CD4-positive, alpha-beta T cell treated with Interleukin-1 beta for 1 hour (primary cell): Measurements from ENCODE around the gene TAL2.

Experiments used
- DNase-seq, 2 donors: peaks; one replicate each; pipeline ENCODE4 v3.0.0-alpha.2; 2020 to 2022

Gene TAL2

DNA sequence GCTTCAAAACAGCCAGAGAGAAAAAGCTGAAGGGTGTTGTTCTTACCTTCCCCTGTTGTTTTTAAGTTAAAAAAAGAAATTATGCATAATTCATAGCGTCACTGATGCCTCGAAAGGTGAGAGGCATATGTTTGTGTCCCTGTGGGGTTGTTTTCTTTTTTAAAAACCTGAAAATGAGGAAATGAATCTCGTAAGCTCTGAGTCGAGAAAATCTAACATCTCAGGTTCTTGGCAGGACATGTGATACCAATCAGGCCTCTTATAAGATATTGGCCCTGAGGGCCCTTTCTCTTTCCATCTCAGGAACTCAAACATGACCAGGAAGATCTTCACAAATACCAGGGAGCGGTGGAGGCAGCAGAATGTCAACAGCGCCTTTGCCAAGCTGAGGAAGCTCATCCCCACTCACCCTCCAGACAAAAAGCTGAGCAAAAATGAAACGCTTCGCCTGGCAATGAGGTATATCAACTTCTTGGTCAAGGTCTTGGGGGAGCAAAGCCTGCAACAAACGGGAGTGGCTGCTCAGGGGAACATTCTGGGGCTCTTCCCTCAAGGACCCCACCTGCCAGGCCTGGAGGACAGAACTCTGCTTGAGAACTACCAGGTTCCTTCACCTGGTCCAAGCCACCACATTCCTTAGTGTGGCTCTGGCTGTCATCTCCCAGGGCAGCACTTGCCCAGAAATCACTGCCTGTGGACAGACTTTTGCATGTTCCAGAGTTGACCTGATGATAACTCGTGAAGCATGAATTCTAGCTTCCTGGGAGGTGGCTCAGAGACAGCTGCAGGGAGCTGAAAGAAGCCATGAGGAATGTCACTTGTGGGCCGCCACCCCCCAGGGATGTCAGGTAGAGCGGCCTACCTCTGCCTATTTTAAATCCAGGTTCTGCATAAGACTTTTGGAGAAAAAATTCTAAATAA, at the start of gene TAL2:
TAL2 (plus strand) TSS at position 274 of the 921 bp plus-strand sequence; CDS start at position 314, 40 bp downstream.
- no peak for DNase-seq

DNA sequence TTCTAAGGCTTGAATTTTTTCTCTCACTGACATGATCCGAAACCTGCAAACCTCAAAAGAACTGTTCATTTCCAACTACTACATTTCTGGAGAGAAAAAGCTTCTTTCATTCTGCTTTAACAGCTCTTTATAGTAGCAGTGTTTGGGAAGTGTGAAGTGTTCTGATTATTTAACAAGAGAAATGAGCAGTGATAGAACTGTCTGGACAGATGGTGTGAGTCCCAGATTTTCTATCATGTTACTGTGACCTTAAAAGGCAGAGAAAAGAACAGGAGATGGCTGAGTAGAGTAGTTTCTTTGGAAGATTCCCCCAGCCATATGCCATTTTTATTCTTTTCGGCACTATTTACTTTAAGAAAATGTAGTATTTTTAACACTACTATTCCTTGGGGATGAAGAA, 41.3 kb upstream of the TAL2 start:
- no peak for DNase-seq

DNA sequence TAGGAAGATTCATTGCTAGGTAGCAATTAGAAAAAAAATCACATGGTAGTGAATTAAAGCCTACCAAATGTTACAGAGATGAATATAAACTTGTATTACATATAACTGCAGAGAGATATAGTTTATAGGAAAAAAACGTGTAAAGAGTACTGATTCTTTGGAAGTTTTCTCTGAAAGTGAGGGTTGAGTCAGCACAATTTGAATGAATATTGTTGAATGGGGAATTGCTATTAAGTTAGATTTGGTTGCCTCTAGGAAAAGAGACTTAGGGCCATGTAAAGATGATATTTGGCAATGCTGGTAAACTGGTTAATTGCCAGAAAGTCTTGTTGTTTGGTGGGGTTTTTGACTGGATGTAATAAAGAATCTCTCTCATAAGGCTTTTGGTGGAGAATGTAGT, 37.2 kb upstream of the TAL2 start:
- no peak for DNase-seq

DNA sequence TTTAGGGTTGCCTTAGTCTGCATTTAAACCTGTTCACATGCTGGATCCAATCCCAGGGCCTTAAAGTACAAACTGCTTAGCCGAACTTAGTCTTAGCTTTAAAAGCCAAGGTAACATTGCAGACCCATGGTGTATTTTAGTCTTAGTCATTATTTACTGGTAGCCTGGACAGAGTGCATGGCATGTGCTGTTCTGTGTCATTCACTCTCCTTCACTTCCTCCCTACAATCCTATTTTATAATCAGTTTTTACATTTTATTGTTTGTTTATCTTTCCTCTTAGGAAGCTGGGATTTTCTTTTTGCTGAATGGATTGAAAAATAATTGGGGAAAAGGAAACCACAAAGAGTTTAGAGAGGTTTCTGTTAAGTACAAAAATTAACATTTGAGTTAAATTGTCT, 29.4 kb upstream of the TAL2 start:
- DNase-seq = no peak

DNA sequence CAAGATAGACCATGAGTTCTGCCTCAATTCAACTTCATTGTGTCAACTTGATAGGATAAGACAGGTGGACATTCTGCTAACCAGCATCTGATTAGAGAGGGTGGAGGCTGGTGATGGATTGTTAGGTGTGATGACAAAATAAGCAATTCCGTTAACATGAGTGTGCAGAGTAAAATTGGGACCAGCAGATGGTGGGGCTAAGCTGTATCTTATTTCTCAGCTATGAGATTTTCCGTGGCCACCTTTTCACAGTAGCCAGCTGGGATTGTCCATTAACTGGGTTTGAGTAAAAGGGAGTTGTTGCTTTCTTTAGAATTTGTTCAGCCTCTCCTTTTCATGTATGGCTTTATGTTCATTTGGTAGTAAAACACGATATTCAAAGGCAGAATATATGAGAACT, 28.8 kb upstream of the TAL2 start:
- DNase-seq = no peak

DNA sequence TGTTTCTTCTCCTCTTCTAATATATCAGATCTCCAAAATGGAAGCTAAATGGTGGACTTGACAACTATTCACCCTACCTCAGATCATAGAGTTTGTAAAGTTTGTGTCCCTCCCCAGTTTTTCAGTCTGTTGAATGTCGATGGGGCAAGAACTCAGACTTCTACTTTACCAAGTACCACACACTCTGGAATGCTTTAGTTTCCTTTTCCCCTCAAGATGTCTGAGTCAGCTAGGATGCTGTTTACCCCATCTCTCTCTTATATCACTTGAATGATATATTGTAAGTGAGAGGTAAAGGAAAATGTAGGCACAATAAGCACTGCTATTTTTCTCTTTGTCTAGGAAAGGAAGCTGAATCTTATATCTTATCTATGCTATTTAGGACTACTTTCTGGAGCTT, 25.9 kb upstream of the TAL2 start:
- DNase-seq = no peak

DNA sequence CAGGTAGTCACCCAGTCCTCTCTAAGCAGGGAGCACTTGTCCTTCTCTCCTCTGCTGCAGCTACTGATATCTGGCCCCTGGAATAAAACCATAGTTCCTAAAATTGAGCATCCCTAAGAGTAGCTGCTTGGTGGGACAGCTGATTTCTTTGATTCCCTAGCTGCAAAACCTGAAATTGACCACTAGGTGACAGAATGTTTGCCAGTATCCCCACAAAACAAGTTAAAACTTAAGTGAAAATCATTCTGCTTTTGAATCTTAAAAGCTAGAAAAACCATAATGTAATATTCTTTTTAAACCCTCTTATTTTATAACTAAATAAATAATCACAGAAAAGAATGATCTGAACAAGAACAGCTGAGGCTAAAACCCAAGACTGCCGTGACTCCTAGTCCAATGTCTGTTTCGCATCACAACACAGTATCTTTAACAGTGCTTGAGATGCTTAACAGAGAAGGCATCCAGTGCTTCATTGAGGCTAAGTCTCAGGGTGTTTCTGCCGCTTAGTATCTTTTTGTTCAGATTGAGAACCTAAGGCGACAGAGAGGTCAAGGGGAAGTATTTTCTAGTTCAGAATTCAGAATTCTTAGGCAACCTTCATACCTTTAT, 24.4 kb upstream of the TAL2 start:
- no peak for DNase-seq

DNA sequence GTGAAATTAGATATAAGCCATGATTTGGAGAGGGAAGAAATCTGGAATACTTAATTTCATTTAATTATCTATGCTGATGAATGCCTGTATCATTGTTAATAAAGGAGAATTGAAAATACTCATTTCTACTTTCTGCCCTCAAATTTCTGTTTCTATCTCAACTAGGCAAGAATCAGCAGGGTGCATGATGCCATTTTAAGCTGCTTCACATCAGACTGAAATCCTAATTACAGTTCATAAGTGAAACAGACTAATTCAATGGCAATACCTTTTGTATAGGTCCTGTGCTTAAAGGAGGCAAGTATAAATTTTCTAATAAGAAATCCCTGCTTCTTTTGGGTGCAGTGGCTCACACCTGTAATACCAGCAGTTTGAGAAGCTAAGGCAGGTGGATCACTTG, 22.3 kb upstream of the TAL2 start:
- no peak for DNase-seq

DNA sequence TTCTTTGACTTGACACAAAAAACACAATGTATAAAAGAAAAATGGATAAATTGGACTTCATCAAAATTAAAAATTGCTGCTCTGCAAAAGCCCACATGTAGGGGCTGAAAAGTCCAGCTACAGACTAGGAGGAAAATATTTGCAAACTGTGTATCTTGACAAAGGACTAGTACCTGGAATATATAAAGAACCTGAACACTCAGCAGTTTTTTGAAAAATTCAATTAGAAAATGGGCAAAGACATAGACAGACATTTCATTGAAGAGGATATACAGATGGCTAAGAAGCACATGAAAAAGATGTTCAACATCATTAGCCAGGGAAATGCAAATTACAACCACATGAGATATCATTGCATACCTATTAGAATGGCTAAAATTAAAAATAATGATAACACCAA, 18.5 kb upstream of the TAL2 start:
- DNase-seq = no peak

DNA sequence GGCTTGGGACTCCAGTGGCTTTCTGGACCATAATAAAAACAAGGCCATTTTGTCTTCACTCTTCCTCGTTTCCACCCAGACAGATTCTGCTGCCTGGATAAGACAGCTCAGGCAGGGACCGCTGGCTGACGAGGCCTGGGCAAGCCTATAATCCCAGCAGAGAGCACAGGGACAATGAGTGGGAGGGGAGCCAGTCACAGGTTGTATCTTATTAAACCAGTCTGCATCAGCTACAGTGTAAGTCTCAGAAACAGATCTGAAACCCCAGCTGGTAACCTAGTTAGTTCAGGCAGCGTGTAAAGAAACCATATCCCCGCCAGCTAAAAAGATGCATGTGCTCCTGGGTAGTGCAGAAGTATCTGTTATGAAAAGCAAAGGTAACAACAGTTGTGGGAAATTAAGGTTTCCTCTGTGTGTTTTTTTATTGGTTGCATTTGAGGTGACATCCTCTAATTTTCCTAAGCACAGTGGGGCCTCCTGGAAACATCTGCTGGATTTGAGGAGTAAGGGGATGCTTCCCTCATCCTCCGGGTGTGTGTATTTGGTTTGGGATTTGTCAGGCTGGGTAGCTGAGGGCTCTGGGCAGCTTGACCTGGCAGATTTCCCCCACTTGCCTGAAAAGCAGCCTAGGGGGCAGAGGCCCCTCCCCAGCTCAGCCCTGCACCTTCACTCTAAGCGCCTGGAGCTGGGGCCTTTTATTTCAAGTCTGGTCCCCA, 15.2 kb upstream of the TAL2 start:
- DNase-seq = no peak

DNA sequence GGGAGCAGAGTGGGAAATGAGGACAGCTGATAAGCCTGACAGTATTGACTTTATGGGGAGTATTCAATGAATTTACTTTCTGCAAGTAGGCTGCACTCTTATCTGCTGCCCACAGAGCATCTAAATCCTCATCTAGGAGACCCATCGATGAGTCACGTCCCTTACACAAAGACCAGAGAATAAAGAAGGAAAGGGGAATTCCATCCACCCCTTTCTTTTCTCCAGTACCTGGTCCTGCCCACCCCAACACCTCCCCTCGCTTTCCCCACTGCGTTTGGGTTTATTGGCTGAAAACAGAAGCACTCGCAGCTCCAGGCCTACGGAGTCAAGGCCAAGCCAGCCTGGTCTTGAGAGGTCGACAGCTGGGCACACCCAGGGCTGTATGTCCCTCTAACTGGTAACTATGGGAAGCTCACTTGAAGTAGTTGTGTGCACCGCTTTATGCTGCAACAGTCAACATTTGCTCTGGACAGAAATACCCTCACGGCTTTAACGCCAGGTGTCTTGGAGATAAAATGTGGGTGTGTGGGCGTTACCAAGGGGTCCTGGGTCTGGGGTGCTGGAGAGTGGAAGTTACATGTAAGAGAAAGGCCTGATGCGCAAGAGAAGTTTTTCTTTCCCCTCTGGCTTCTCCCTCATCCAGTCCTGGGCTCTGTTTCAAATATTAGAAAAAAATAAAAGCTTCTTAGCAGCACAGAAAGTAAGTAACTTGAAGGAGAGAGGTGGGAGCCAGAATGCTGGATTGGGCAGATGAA, 14.5 kb upstream of the TAL2 start:
- no peak for DNase-seq

DNA sequence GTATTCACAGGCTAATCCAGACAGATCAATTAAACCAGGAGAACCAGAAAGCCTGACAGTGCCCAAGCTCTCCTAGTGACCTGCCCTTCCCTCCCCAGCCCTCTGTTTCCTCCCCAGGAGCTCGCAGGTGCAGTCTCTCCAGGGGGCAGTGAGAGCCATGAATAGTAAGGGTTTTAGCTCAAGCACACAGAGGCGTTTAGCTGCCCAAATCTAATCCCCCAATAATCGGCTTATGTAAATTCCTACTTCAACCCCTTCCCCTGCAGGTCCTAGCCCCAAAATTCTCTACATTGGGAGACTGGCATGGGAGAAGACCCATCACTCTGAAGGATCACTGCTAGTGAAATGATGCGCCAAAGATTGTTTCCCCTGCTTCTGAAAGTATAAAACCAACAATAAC, 10.5 kb upstream of the TAL2 start:
- DNase-seq = no peak

DNA sequence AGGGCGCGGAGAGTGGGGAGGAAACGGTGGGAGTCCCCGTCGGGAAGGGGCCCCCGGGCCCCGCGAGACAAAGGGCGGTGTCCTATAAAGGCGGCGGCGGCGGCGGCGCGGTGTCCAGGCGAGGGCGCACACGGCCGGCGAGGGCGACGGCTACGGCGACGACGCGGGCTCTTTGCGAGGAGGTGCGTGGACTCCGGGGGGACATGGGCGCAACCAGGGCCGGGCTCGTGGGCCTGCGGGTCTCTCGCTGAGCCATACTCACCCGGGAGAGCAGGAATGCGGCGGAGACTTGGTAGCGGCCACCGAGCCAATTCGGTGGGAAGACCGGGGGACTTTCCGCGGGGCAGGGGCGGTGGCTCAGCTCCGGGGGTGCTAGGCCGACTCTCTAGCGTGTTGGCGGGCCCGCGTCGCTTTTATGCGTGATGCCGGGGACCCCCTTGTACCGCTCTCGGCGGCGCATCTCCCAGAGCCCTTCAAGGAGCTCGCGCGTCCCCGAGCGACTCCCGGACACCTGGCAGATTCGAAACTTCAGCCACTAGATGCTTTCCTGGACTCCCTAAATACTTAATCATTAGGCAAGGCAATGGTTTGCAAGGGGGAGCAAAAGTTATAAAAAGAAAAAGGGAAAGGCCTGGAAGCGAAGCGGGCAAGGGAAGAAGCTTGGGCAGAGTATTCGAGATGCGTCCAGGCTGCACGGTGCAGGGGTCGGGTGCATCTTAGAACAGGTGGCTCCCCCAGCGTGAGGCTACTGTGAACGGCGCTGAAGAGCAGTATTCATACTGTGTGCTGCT, 5.9 kb upstream of the TAL2 start:
- no peak for DNase-seq

DNA sequence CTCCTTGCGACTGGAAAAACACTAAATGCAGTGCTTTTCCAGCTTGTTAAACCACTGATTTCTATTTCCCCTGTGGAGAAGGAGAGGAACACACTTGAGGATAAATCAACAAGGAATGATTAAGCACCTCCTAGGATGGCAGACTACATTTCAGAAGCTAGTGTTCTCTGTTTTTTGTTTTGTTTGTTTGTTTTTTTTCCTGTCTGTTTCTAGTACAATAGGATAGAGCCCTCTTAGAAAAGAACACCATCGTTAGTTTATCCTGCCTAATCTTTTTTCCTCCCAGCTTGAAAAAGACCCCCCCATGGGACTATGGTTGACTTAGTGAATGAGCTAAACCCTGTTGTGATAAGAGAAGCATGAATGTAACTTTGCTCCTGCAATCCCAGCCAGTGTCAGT, 3.9 kb upstream of the TAL2 start:
- no peak for DNase-seq

DNA sequence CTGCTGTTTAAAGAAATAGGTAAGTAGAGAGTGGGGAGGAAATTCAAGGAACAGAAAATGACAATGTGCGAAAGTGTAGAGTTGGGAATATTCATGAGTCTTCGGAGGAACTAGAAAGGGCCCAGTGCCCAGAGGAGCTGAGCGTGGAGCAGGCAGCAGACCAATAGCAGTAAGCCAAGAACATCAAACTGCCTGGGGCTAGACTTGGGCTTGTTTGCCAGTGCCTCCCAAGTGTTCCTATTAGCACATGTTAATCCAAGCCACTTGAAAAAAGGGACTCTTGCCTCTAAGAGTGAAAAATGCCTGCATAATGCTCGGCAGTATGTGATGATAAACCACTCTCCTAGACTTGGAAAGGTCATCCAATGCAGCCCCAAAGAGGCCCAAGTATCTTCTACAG, 1.2 kb upstream of the TAL2 start:
- no peak for DNase-seq

DNA sequence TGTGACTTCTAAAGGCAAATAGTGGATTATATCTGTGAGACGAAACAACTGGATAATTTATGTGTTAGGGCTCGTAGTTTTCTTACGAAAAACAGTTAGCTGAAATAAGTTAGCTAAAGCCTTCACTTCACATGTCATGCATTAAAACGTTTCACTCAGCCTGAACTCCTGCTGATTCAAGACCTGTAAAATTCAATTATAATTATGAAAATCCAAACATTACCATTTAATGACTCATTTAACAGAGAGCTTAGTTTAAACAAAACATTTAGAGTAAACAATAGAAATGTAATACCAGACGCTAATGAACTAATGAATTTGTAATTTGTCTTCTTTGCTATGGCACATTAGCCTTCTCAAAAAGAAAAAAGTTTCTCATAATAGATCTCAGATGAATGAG, 1.7 kb downstream of the TAL2 start:
- DNase-seq = no peak

DNA sequence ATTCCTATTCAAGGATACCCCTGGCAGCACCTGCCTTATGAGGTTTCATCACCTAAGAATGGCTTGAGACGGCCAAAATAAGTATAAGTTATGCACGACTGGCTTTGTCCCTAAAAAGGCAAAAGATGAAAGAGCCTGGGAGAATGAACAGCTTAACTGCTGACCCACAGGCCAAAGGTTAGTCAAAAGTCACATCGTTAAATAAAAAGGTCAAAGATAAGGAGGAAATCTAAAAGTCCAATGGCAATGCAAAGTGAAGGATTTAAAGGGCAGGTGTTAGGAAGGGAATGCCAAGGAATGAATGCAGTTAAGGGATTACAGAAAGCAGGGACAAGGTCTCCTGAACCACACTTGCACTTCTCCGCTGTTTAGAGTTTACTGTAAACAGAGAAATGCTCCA, 5.6 kb downstream of the TAL2 start:
- DNase-seq = no peak

DNA sequence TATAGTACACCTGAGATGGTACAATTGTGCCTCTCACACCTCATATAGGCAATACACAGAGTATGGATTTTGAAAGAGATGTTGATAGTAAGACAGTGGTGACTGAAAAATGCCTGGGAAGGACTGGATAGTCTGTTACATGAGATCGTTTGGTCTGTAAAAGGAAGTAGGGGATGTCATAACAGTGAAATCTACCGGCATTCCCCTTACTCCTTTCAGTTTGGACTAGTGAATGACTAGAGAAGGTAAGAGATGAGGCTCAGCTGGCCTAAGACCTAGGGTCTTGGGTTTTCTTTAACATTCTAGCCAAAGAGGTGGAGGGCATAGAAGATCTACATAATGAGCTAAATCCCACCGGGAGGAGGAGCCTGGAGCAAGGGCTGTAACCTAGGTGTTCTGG, 8.1 kb downstream of the TAL2 start:
- DNase-seq = no peak

DNA sequence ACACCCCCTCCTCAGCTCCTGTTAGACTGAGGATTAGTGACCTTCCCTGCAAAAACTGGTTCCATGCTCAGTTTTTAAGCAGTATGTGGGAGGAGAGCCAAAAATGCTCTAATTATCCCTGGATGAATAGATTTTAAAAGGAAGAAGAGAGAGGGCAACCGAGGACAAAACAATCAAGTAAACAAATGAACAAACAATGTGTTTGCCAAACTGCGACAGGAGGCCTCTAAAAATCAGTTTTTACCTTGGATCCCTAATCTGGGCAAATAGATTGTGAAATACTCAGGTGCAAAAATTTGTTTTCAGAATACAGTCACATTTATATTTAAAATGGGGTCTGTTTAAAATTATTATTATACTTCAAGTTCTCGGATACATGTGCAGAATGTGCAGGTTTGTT, 8.5 kb downstream of the TAL2 start:
- no peak for DNase-seq

DNA sequence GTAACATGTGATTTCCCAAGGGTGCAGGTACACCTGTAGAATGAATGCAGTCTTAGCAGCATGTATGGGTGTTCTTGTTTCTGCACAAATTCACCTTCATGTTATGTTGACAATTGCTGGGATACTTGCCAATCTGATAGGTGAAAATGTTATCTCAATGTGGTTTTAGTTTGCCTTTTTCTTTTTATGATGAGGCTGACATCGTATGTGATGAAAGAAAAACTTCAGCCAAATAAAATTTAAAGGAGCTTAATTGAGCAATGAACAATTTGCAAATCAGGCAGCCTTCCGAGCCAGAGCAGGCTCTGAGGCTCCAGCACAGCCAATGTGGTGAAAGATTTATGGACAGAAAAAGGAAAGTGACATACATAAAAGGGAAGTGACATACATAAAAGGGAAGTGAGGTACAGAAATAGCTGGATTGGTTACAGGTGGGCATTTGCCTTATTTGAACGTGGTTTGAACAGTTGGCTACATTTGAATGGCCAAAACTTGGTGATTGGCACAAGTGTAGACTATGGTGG, 10.5 kb downstream of the TAL2 start:
- no peak for DNase-seq

DNA sequence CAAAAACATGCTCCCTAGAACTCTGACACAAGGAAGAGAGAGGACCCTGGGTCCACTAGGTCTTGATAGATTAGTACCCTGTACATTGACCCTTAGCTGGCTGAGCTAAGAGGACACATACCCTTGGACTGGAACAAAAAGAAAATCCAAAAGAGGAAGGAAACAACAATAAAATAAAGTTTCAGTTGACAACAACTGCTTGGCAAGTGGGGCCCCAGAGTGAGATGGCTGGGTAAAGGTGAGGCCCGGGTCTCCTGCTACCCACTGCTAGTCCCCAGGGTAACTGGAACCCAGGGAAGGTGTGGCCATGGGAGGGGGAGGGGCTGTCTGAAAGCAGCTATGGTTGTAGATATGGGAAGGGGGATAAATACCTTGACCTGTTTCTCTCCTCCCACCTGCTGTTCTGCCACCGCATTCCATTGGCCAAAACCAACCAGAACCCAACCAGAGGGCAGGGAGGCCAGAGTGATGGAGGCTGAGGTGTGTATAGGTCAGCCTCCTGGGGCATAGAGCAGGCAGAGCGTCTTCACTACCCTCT, 11.7 kb downstream of the TAL2 start:
- DNase-seq = no peak
